Measurements from ENCODE around the gene SPDYE2.
"Not testable (repeated sequence)": the region's sequence is repeated elsewhere in the genome, so short reads cannot be mapped to it uniquely, and the experiment has no call there.

The SPDYE2 gene

GRCh38 chr7:102540604-102541003 lies 10.4 kb upstream of the SPDYE2 start:
- not testable (repeated sequence) for DNase-seq (ENCODE audit: low spot score)

GRCh38 chr7:102542083-102542482 lies 8.9 kb upstream of the SPDYE2 start:
- DNase-seq (ENCODE audit: low spot score): not testable (repeated sequence)

- DNase-seq (ENCODE audit: low spot score): not testable (repeated sequence)
Observed at GRCh38 chr7:102542771-102543170, 8.3 kb upstream of the SPDYE2 start.

GRCh38 chr7:102543596-102543995 lies 7.4 kb upstream of the SPDYE2 start, which contains the start of gene UPK3BL2:
TSS of gene UPK3BL2 (minus strand) at chr7:102543696. CDS start at chr7:102543636, 60 bp downstream.
- not testable (repeated sequence) for DNase-seq (ENCODE audit: low spot score)

- not testable (repeated sequence) for DNase-seq (ENCODE audit: low spot score)
Observed at GRCh38 chr7:102544372-102544771, 6.7 kb upstream of the SPDYE2 start.

- not testable (repeated sequence) for DNase-seq (ENCODE audit: low spot score)
Observed at GRCh38 chr7:102545288-102545687, 5.7 kb upstream of the SPDYE2 start.

GRCh38 chr7:102546353-102546752 lies 4.7 kb upstream of the SPDYE2 start:
- not testable (repeated sequence) for DNase-seq (ENCODE audit: low spot score)

GRCh38 chr7:102568620-102569019 lies 17.6 kb downstream of the SPDYE2 start:
- not testable (repeated sequence) for DNase-seq (ENCODE audit: low spot score)

GRCh38 chr7:102572261-102573239 lies 21.5 kb downstream of the SPDYE2 start, which contains the start of gene POLR2J3:
TSS of gene POLR2J3 (minus strand) at chr7:102572583. CDS start at chr7:102572521, 62 bp downstream.
- not testable (repeated sequence) for DNase-seq (ENCODE audit: low spot score)

- DNase-seq (ENCODE audit: low spot score): not testable (repeated sequence)
Observed at GRCh38 chr7:102574607-102575006, 23.6 kb downstream of the SPDYE2 start.

GRCh38 chr7:102576363-102576762 lies 25.3 kb downstream of the SPDYE2 start:
- not testable (repeated sequence) for DNase-seq (ENCODE audit: low spot score)

- DNase-seq (ENCODE audit: low spot score): not testable (repeated sequence)
Observed at GRCh38 chr7:102577315-102578240, 26.6 kb downstream of the SPDYE2 start.

GRCh38 chr7:102578486-102578885 lies 27.5 kb downstream of the SPDYE2 start:
- DNase-seq (ENCODE audit: low spot score): not testable (repeated sequence)

GRCh38 chr7:102581722-102582121 lies 30.7 kb downstream of the SPDYE2 start:
- not testable (repeated sequence) for DNase-seq (ENCODE audit: low spot score)

- DNase-seq (ENCODE audit: low spot score): not testable (repeated sequence)
Observed at GRCh38 chr7:102583495-102583894, 32.5 kb downstream of the SPDYE2 start.

GRCh38 chr7:102589857-102590256 lies 38.8 kb downstream of the SPDYE2 start:
- not testable (repeated sequence) for DNase-seq (ENCODE audit: low spot score)

GRCh38 chr7:102592477-102593019 lies 41.5 kb downstream of the SPDYE2 start:
- not testable (repeated sequence) for DNase-seq (ENCODE audit: low spot score)

GRCh38 chr7:102593637-102594334 lies 42.8 kb downstream of the SPDYE2 start:
- DNase-seq (ENCODE audit: low spot score): not testable (repeated sequence)

- DNase-seq (ENCODE audit: low spot score): not testable (repeated sequence)
Observed at GRCh38 chr7:102596036-102596435, 45.0 kb downstream of the SPDYE2 start.

- not testable (repeated sequence) for DNase-seq (ENCODE audit: low spot score)
Observed at GRCh38 chr7:102599699-102600098, 48.7 kb downstream of the SPDYE2 start.

GRCh38 chr7:102602317-102602716 lies 51.3 kb downstream of the SPDYE2 start:
- DNase-seq (ENCODE audit: low spot score): not testable (repeated sequence)
